ENCODE data around the gene KRT86. TPM values are rescaled to one million over a fixed set of nuclear protein-coding genes. Genes with fewer than 3 reads are reported as not detected.

Gene KRT86
- total RNA-seq, 1 donor from 2014 or later, result 0.16 TPM

DNA sequence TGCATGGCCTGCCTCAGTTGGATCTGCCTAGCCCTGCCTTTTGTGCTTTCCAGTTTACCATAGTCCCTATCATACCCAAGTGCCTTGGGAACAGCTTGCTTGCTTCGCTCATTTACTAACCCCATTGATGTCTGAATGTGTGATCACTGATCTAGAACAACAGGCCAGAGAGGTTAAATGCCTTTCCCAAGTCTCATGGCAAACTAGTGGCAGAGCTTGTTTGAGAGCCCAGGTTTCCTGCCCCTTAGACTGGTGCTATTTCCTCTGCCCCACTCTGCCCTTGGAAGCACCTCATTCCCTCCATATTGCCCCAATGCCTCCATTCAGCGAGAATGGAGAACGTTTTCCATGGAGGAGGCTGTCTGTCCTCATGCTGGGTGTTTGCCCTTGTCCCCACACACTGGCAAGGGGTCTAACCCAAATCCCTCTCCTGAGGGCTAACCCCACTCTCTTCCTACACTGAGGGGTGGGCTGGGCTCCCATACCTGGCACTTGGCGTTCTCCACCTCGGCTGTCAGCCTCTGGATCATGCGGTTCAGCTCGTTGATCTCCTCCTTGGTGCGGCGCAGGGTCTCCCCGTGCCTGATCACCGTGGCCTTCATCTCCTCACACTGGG is 21.6 kb upstream of the KRT86 start:
- H3K4me1 Mint-ChIP-seq, result peaks cover 8% of the 10 kb centered on the region
- TF ChIP-seq, protein P1, sequence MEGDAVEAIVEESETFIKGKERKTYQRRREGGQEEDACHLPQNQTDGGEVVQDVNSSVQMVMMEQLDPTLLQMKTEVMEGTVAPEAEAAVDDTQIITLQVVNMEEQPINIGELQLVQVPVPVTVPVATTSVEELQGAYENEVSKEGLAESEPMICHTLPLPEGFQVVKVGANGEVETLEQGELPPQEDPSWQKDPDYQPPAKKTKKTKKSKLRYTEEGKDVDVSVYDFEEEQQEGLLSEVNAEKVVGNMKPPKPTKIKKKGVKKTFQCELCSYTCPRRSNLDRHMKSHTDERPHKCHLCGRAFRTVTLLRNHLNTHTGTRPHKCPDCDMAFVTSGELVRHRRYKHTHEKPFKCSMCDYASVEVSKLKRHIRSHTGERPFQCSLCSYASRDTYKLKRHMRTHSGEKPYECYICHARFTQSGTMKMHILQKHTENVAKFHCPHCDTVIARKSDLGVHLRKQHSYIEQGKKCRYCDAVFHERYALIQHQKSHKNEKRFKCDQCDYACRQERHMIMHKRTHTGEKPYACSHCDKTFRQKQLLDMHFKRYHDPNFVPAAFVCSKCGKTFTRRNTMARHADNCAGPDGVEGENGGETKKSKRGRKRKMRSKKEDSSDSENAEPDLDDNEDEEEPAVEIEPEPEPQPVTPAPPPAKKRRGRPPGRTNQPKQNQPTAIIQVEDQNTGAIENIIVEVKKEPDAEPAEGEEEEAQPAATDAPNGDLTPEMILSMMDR (IDR thresholded peaks at IDR 0.05; ENCODE audit: unreplicated experiment), result no peak
- no peak overlapping the region for H3K4me3 Mint-ChIP-seq
- no peak overlapping the region for H3K27ac Mint-ChIP-seq
- no peaks in the 10 kb centered on the region for H3K36me3 Mint-ChIP-seq
- H3K9me3 Mint-ChIP-seq, result no peaks in the 10 kb centered on the region
- DNase-seq (ENCODE audit: low spot score in 2 of 2, unreplicated experiment in 2 of 2), result no peak
- peaks cover 67% of the 10 kb centered on the region for H3K27me3 Mint-ChIP-seq (ENCODE audit: low read depth)

DNA sequence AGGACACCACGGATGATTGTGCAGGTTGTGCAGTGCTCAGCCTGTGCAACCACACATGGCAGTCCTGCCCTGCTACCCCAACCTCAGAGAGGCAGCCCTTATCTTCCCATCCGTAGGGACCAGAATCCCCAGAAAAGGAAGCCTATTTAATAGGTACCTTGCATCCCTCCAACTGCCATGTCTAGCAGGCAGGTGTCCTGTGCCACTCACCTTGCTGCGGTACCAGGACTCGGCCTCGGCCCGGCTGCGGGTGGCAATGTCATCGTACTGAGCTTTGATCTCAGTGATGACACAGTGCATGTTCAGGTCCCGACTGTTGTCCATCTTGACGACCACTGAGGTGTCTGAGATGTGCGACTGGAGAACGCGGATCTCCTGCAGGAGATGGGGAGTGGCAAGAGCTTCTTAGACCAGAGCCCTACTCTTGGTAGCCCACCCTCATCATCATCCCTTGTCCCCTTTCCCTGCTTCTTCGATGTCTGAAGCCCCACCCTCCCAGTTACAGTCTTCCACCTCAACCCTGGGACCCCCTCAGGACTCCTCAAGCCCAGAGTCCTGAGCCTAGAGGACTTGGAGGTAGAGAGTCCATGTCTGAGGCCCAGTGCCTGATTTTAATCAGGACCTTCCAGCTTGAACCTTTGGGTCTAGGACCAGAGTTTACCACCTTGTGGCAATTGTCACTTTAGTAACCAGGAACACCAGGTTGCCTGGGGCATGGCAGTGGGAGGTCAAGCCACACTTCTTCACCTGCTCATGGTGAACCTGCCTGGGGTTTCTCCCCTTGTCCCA is 20.9 kb upstream of the KRT86 start:
- Mint-ChIP-seq H3K36me3 (no peaks in the 10 kb centered on the region), H3K27ac (no peak overlapping the region), H3K27me3 (ENCODE audit: low read depth) (peaks cover 72% of the 10 kb centered on the region), H3K4me1 (peaks cover 7% of the 10 kb centered on the region), H3K4me3 (no peak overlapping the region), H3K9me3 (no peaks in the 10 kb centered on the region)
- DNase-seq (ENCODE audit: low spot score in 2 of 2, unreplicated experiment in 2 of 2), result no peak
- TF ChIP-seq, protein P1 (IDR thresholded peaks at IDR 0.05; ENCODE audit: unreplicated experiment), result no peak

DNA sequence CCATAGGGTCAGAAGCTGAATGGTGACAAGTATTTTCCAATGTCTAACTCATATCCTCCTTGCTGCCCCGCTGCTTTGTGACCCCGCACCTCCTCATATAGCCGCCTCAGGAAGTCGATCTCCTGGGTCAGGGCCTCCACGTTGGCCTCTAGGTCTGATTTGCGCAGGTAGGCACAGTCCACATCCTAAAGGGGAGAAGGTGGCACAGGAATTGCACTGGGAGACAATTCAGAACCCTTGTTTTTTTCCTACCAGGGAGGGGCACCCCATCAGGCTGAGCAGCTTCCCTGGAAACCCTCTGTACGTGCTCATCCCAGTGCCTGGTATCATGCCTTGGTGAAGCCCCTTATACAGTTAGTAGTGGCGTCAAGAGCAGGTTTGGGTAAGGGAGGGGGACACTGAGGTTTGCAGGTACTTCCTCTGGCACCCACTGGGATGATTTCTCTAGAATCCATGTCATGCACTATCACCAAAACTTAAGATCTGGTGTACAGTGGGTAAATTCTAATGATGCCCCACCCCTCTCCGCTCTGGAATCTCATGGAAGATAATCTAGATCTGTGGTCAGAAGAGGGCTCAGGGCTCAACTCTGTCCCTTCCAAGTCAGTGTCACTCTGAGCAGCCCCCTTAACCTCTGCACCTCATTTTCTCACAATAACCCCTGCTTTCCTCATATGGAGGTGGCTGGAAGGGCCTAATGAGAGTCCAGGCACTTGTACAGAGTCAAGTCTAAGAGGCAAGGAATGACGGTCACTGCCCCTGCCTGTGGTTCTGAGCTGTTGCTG is 20.1 kb upstream of the KRT86 start:
- Mint-ChIP-seq H3K9me3 (no peaks in the 10 kb centered on the region), H3K27me3 (ENCODE audit: low read depth) (peaks cover 74% of the 10 kb centered on the region), H3K36me3 (no peaks in the 10 kb centered on the region), H3K4me1 (peaks cover 5% of the 10 kb centered on the region), H3K4me3 (no peak overlapping the region), H3K27ac (no peak overlapping the region)
- TF ChIP-seq, protein P1 (IDR thresholded peaks at IDR 0.05; ENCODE audit: unreplicated experiment), result no peak
- DNase-seq (ENCODE audit: low spot score in 2 of 2, unreplicated experiment in 2 of 2), result no peak

DNA sequence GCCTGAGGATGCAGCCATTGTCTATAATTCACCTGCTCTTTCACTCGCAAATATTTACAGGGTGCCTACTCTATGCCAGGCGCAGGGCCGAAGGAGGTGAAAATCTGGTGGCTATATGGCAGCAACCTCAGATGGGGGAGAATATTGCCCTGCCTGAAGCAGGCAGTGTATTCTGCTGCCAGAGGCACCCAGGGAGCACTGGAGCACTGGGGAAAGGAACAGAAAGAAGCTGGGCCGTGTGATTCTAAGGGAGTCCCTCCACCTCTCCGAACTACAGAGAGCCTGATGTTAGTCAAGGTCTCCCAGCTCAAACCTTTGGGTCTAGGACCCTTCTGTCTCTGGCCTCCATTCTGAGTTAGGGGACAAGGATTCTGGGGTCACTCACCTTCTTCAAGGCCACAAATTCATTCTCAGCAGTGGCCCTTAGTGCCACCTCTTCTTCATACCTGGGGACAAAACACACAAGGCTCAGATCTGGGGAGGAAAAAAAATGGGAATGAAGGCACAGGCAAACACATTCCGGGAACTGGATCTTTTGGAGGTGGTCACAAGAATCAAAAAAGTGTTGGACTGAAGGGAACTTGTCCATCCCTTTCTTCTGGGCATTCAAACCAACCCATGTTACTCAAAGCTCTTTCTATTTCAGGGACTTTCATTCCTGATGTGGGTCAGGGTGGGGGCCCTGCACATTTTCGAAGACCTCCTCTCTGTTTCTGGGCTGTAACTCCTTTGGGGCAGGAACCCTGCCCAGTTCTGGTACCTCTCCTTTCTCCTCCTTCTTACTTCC is 19.3 kb upstream of the KRT86 start:
- no peak overlapping the region for H3K27ac Mint-ChIP-seq
- H3K36me3 Mint-ChIP-seq, result no peaks in the 10 kb centered on the region
- H3K27me3 Mint-ChIP-seq (ENCODE audit: low read depth), result peaks cover 74% of the 10 kb centered on the region
- H3K4me3 Mint-ChIP-seq, result no peak overlapping the region
- TF ChIP-seq, protein P1 (IDR thresholded peaks at IDR 0.05; ENCODE audit: unreplicated experiment), result no peak
- DNase-seq (ENCODE audit: low spot score in 2 of 2, unreplicated experiment in 2 of 2), result no peak
- peaks cover 4% of the 10 kb centered on the region for H3K4me1 Mint-ChIP-seq
- H3K9me3 Mint-ChIP-seq, result no peaks in the 10 kb centered on the region

DNA sequence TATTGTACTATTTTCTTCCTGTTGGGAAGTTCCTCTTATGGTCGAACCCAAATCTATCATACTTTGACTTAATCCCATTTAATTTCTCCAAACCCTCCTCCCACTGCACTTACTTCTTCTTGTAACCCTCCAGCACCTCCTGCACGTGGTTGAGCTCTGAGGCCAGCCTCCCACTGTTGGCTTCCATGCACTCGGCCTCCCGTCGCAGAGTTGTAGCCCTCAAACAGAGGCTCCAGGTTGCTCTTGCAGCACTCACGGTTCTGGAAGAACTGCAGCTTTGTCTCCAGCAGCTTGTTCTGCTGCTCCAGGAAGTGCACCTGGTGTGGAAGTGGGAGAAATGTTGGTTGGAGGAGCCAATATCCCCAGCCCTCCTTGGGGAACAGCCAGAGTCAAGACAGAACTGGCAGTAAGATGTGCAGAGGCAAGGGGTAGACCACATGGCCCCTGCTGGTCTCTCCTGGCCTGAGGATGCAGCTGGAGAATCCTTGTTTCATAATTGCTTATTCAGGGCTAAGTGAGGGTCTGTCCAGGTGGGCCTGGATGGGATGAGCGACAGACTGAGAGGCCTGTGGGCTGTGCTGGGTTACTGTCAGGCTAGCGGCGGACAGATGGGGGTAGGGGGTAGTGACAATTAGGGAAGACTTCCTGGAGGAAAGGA is 18.4 kb upstream of the KRT86 start:
- Mint-ChIP-seq H3K4me1 (peaks cover 13% of the 10 kb centered on the region), H3K27ac (no peak overlapping the region), H3K27me3 (ENCODE audit: low read depth) (peaks cover 72% of the 10 kb centered on the region), H3K4me3 (no peak overlapping the region), H3K9me3 (no peaks in the 10 kb centered on the region), H3K36me3 (no peaks in the 10 kb centered on the region)
- TF ChIP-seq, protein P1 (IDR thresholded peaks at IDR 0.05; ENCODE audit: unreplicated experiment), result no peak
- no peak for DNase-seq (ENCODE audit: low spot score in 2 of 2, unreplicated experiment in 2 of 2)

Data from mesothelial cell of epicardium (in vitro differentiated cells).